Upper lobe of right lung (tissue), 1 donor: ENCODE measurements around the gene SMNDC1. TPM values are rescaled to one million over a fixed set of nuclear protein-coding genes. Genes with fewer than 3 reads are reported as not detected.

Source experiments
- ATAC-seq: fragments of 200-7000 bp; cut with Tn5 transposase; one replicate; pipeline ENCODE4 v1.9.1; 2020; ENCODE audit warnings: mild to moderate bottlenecking, moderate library complexity
- DNase-seq: peaks from one replicate; pipeline ENCODE4 v3.0.0-alpha.2; 2020
- H3K27ac ChIP-seq: fragments of 200-600 bp; one replicate; pipeline ENCODE4 v1.8.0; 2022
- H3K27me3 ChIP-seq: fragments of 200-600 bp; one replicate; pipeline ENCODE4 v1.8.0; 2022; ENCODE audit warnings: mild to moderate bottlenecking
- H3K36me3 ChIP-seq: fragments of 200-600 bp; one replicate; pipeline ENCODE4 v1.8.0; 2022
- H3K4me1 ChIP-seq: fragments of 200-600 bp; one replicate; pipeline ENCODE4 v1.8.0; 2022
- H3K4me3 ChIP-seq: fragments of 200-600 bp; one replicate; pipeline ENCODE4 v1.8.0; 2022; ENCODE audit warnings: mild to moderate bottlenecking
- H3K9me3 ChIP-seq: fragments of 200-600 bp; one replicate; pipeline ENCODE4 v1.8.0; 2022
- CTCF ChIP-seq: fragments of 200-600 bp; IDR thresholded peaks from one replicate; pipeline ENCODE4 v1.8.0; 2022; ENCODE audit warnings: antibody characterized with exemption
- intact Hi-C: fragments of 100-400 bp; cut with DNase I; formaldehyde crosslinking; loops from one replicate; pipeline ENCODE4 v1.11.0; 2022
- total RNA-seq: library from RNA; stranded (reverse); fragmentation: NEBNext Ultra II Directional; extraction: Animal tissue kit (Norgen Biotek cat#: 25700); gene quantifications from one replicate; pipeline ENCODE4 v1.2.1, GENCODE V29; 2021
- donor health status: DM: no; HTN: yes; CAD: no; lungs with severe emphysema.

The SMNDC1 gene
- total RNA-seq, 1 donor from 2014 or later, result 35.8 TPM

- Histone ChIP-seq H3K9me3 (no peaks in the 10 kb centered on the region), H3K27me3 (no peaks in the 10 kb centered on the region), H3K27ac (no peak overlapping the region), H3K4me3 (no peak overlapping the region), H3K36me3 (peaks cover 5% of the 10 kb centered on the region), H3K4me1 (peaks cover 16% of the 10 kb centered on the region)
- ATAC-seq (no peak), DNase-seq (no peak)
- TF ChIP-seq CTCF, result no peak
- intact Hi-C loops, result no loop called here
Measured at GRCh38 chr10:110307805-110308204, 3.1 kb upstream of the SMNDC1 start.

GRCh38 chr10:110306452-110306768 lies 1.7 kb upstream of the SMNDC1 start:
- ATAC-seq (no peak), DNase-seq (no peak)
- no peak for TF ChIP-seq CTCF
- Histone ChIP-seq H3K27ac (no peak overlapping the region), H3K27me3 (no peaks in the 10 kb centered on the region), H3K4me3 (no peak overlapping the region), H3K4me1 (peaks cover 27% of the 10 kb centered on the region), H3K36me3 (peaks cover 19% of the 10 kb centered on the region), H3K9me3 (no peaks in the 10 kb centered on the region)
- intact Hi-C loops, result no loop called here

- intact Hi-C loops, result no loop called here
- peak overlapping the region; percentile 91 for H3K27ac ChIP-seq
- H3K9me3 ChIP-seq, result no peaks in the 10 kb centered on the region
- peaks cover 32% of the 10 kb centered on the region for H3K4me1 ChIP-seq
- no peak overlapping the region for H3K4me3 ChIP-seq
- peaks cover 20% of the 10 kb centered on the region for H3K36me3 ChIP-seq
- no peak for DNase-seq
- peak; percentile 73 for ATAC-seq
- peak; percentile 69 for TF ChIP-seq CTCF
- no peaks in the 10 kb centered on the region for H3K27me3 ChIP-seq
Measured at GRCh38 chr10:110305767-110306451, 1.2 kb upstream of the SMNDC1 start.

GRCh38 chr10:110304394-110304779 lies 333 bp downstream of the SMNDC1 start:
- peaks cover 32% of the 10 kb centered on the region for H3K36me3 ChIP-seq
- no peaks in the 10 kb centered on the region for H3K9me3 ChIP-seq
- no peak for DNase-seq
- peak overlapping the region; percentile 74 for H3K4me3 ChIP-seq
- H3K4me1 ChIP-seq, result peaks cover 44% of the 10 kb centered on the region
- intact Hi-C loops, result no loop called here
- peak; percentile 78 for ATAC-seq
- no peaks in the 10 kb centered on the region for H3K27me3 ChIP-seq
- no peak for TF ChIP-seq CTCF
- H3K27ac ChIP-seq, result peak overlapping the region; percentile 91

- TF ChIP-seq CTCF, result no peak
- Histone ChIP-seq H3K27me3 (no peaks in the 10 kb centered on the region), H3K4me3 (peak overlapping the region; percentile 74), H3K9me3 (no peaks in the 10 kb centered on the region), H3K4me1 (peaks cover 44% of the 10 kb centered on the region), H3K27ac (no peak overlapping the region), H3K36me3 (peaks cover 39% of the 10 kb centered on the region)
- intact Hi-C loops, result no loop called here
- DNase-seq (no peak), ATAC-seq (no peak)
Measured at GRCh38 chr10:110303681-110304080, 1.0 kb downstream of the SMNDC1 start.
